NT2/D1 (cell line): ENCODE measurements around the gene AURKB.

ENCODE experiments used
- SUZ12 ChIP-seq: IDR thresholded peaks from 2 replicates; pipeline ENCODE4 v1.6.1; 2011; ENCODE audit not compliant: insufficient read length, insufficient read depth; ENCODE audit errors: extremely low read depth
- YY1 ChIP-seq: IDR thresholded peaks from 2 replicates; pipeline ENCODE4 v1.6.1; 2011; ENCODE audit not compliant: insufficient read length, insufficient read depth
- ZNF274 ChIP-seq: IDR thresholded peaks from 2 replicates; pipeline ENCODE4 v1.6.1; 2011; ENCODE audit warnings: mild to moderate bottlenecking, low read depth, low read length

- TF ChIP-seq ZNF274 (no peak), YY1 (no peak), SUZ12 (no peak)
Observed at GRCh38 chr17:8159459-8160223, 50.7 kb downstream of the AURKB start.
